GM06990 (cell line): Measurements from ENCODE around the gene SPATA9.
A peak's percentile ranks its signal among the peaks of the same experiment; 100 is the strongest.

ENCODE experiments used
- DNase-seq: peaks from one replicate; pipeline ENCODE4 v3.0.0-alpha.2; 2011; ENCODE audit not compliant: insufficient read length; ENCODE audit errors: extremely low read depth
- H3K27me3 ChIP-seq: replicated peaks from 2 replicates; pipeline ENCODE4 v1.6.0; 2011; ENCODE audit warnings: low read length; ENCODE audit not compliant: control insufficient read depth, insufficient read depth
- H3K36me3 ChIP-seq: 2 replicates; pipeline ENCODE4 v1.5.1; 2011; ENCODE audit warnings: low read length; ENCODE audit not compliant: control insufficient read depth, insufficient read depth
- H3K4me3 ChIP-seq: replicated peaks from 2 replicates; pipeline ENCODE4 v1.5.1; 2011; ENCODE audit warnings: low read depth, mild to moderate bottlenecking, control low read depth, low read length
- TF ChIP-seq, protein P1 (sequence below): IDR thresholded peaks from 2 replicates; pipeline ENCODE4 v1.5.1; 2011; ENCODE audit warnings: low read length, control low read depth, mild to moderate bottlenecking, inconsistent platforms; ENCODE audit not compliant: insufficient read depth, poor library complexity, severe bottlenecking

The SPATA9 gene, protein sequence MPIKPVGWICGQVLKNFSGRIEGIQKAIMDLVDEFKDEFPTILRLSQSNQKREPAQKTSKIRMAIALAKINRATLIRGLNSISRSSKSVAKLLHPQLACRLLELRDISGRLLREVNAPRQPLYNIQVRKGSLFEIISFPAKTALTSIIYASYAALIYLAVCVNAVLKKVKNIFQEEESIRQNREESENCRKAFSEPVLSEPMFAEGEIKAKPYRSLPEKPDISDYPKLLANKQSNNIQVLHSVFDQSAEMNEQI

DNA sequence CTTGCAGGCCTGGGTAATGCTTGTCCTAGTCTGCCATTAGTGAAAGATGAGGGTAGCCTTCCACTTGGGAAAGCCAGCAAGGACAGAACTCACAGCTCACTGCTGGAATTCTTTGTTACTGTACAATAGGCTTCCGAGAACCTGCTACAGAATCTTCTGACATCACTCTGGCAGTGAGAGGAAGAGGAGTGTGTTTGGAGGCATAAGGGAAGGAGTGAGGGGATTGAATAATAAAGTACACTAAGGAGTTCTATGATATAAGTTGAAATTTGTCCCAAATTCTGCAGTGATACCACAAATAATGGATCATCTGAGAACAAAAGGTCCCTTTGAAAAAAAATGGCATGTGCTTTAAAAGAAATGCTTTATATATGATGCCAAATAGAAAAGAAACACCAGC lies at the start of gene SPATA9:
Gene SPATA9, minus strand, starts transcription at position 101 of the 400 bp plus-strand sequence. CDS start 137 bp downstream, outside the sequence.
- peaks cover 1% of the 10 kb centered on the region; the same call in 1 of the 2 replicates for H3K27me3 ChIP-seq
- no peaks in the 10 kb centered on the region for H3K36me3 ChIP-seq
- H3K4me3 ChIP-seq: no peak within 1 kb of the TSS
- no peak for DNase-seq
- TF ChIP-seq, protein P1, sequence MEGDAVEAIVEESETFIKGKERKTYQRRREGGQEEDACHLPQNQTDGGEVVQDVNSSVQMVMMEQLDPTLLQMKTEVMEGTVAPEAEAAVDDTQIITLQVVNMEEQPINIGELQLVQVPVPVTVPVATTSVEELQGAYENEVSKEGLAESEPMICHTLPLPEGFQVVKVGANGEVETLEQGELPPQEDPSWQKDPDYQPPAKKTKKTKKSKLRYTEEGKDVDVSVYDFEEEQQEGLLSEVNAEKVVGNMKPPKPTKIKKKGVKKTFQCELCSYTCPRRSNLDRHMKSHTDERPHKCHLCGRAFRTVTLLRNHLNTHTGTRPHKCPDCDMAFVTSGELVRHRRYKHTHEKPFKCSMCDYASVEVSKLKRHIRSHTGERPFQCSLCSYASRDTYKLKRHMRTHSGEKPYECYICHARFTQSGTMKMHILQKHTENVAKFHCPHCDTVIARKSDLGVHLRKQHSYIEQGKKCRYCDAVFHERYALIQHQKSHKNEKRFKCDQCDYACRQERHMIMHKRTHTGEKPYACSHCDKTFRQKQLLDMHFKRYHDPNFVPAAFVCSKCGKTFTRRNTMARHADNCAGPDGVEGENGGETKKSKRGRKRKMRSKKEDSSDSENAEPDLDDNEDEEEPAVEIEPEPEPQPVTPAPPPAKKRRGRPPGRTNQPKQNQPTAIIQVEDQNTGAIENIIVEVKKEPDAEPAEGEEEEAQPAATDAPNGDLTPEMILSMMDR: no peak

GRCh38 chr5:95731571-95732554 lies 49.1 kb upstream of the SPATA9 start:
- peak; percentile 69 for DNase-seq
- no peaks in the 10 kb centered on the region for H3K27me3 ChIP-seq
- no peaks in the 10 kb centered on the region for H3K36me3 ChIP-seq
- TF ChIP-seq, protein P1: no peak
- peak overlapping the region; percentile 81 for H3K4me3 ChIP-seq

- H3K27me3 ChIP-seq: no peaks in the 10 kb centered on the region
- TF ChIP-seq, protein P1: no peak
Measured at GRCh38 chr5:95730730-95731570, 48.2 kb upstream of the SPATA9 start, which contains the start of gene RHOBTB3. TSS of gene RHOBTB3 (plus strand) at chr5:95731336. CDS start at chr5:95731683, 347 bp downstream.

GRCh38 chr5:95730011-95730700 lies 47.4 kb upstream of the SPATA9 start:
- TF ChIP-seq, protein P1: no peak
- DNase-seq: no peak
- no peaks in the 10 kb centered on the region for H3K27me3 ChIP-seq
- no peaks in the 10 kb centered on the region for H3K36me3 ChIP-seq
- peak overlapping the region; percentile 81 for H3K4me3 ChIP-seq

More at GRCh38 chr5:95730730-95731570, 48.2 kb upstream of the SPATA9 start, which contains the start of gene RHOBTB3:
- Histone ChIP-seq H3K36me3 (no peaks in the 10 kb centered on the region), H3K4me3 (peak within 1 kb of the TSS; percentile 81)
- DNase-seq: peak; percentile 71
